Keratinocyte (primary cell): ENCODE data around the gene GCSAM. TPM values are rescaled to one million over a fixed set of nuclear protein-coding genes. Genes with fewer than 3 reads are reported as not detected.

Experiments
- DNase-seq: peaks from one replicate; pipeline ENCODE4 v3.0.0-alpha.2; 2011; ENCODE audit warnings: low read depth, missing footprints, low spot score
- FAIRE-seq: peaks from 2 replicates; lab custom pipeline; 2011; peaks lifted over from hg19 to GRCh38; lab: Jason Lieb, UNC
- H2AFZ ChIP-seq: 2 replicates; pipeline ENCODE4 v1.6.0; 2012; ENCODE audit warnings: low read length, control low read depth, inconsistent platforms; ENCODE audit not compliant: control insufficient read depth
- H3K27ac ChIP-seq: 2 replicates; pipeline ENCODE4 v1.5.1; 2011; ENCODE audit warnings: low read length; ENCODE audit not compliant: control insufficient read depth, insufficient read depth
- H3K27me3 ChIP-seq: 3 replicates; pipeline ENCODE4 v1.6.0; 2011; ENCODE audit warnings: low read length; ENCODE audit not compliant: control insufficient read depth, insufficient read depth; ENCODE audit errors: extremely low read depth
- H3K36me3 ChIP-seq, 2 experiments: 2 replicates in 1 of 2; 3 replicates in 1 of 2; pipeline ENCODE4 v1.5.1; 2011; ENCODE audit warnings: low read length in 2 of 2, mild to moderate bottlenecking in 1 of 2; ENCODE audit not compliant: control insufficient read depth in 2 of 2, insufficient read depth in 2 of 2; ENCODE audit errors: extremely low read depth in 1 of 2
- H3K4me1 ChIP-seq: 3 replicates; pipeline ENCODE4 v1.5.1; 2011; ENCODE audit warnings: low read length; ENCODE audit not compliant: control insufficient read depth, insufficient read depth; ENCODE audit errors: extremely low read depth
- H3K4me2 ChIP-seq: 3 replicates; pipeline ENCODE4 v1.6.0; 2011; ENCODE audit warnings: low read depth, low read length; ENCODE audit not compliant: control insufficient read depth, insufficient read depth; ENCODE audit errors: extremely low read depth
- H3K4me3 ChIP-seq, 3 experiments: fragments of 200-600 bp in 1 of 3; sonication (generic) in 1 of 3; 2 replicates in 2 of 3; 3 replicates in 1 of 3; pipeline ENCODE4 v1.5.1; 2011 to 2016; ENCODE audit warnings: low read length in 3 of 3, mild to moderate bottlenecking in 3 of 3, control low read depth in 2 of 3, inconsistent platforms in 1 of 3, low read depth in 1 of 3, mixed read lengths in 1 of 3, mixed run types in 1 of 3, moderate library complexity in 1 of 3; ENCODE audit not compliant: control insufficient read depth in 2 of 3, insufficient read depth in 2 of 3; ENCODE audit errors: extremely low read depth in 1 of 3
- H3K79me2 ChIP-seq: 2 replicates; pipeline ENCODE4 v1.6.0; 2012; ENCODE audit warnings: low read length; ENCODE audit not compliant: control insufficient read depth, insufficient read depth
- H3K9ac ChIP-seq: 3 replicates; pipeline ENCODE4 v1.6.0; 2011; ENCODE audit warnings: low read length; ENCODE audit not compliant: control insufficient read depth, insufficient read depth; ENCODE audit errors: extremely low read depth
- H3K9me1 ChIP-seq: 3 replicates; pipeline ENCODE4 v1.6.0; 2011; ENCODE audit warnings: low read length; ENCODE audit not compliant: control insufficient read depth, insufficient read depth; ENCODE audit errors: extremely low read depth
- H3K9me3 ChIP-seq: 2 replicates; pipeline ENCODE4 v1.5.1; 2012; ENCODE audit warnings: low read depth, low read length; ENCODE audit not compliant: control insufficient read depth
- H4K20me1 ChIP-seq: 3 replicates; pipeline ENCODE4 v1.6.0; 2011; ENCODE audit warnings: low read length; ENCODE audit not compliant: control insufficient read depth, insufficient read depth; ENCODE audit errors: extremely low read depth
- CTCF ChIP-seq, 3 experiments: IDR thresholded peaks in 1 of 3; conservative IDR thresholded peaks in 1 of 3; optimal IDR thresholded peaks in 1 of 3; 2 replicates in 2 of 3; 3 replicates in 1 of 3; pipeline versions ENCODE3 to v1.5.1; 2011; ENCODE audit warnings: low read length in 3 of 3, mild to moderate bottlenecking in 3 of 3, moderate library complexity in 2 of 3, control low read depth in 1 of 3, inconsistent platforms in 1 of 3; ENCODE audit not compliant: insufficient read depth in 2 of 3; ENCODE audit errors: extremely low read depth in 1 of 3
- EZH2 ChIP-seq: IDR thresholded peaks from one replicate; pipeline ENCODE4 v1.6.1; 2012; ENCODE audit warnings: inconsistent platforms, mild to moderate bottlenecking, low read length, moderate library complexity
- dilution Hi-C: fragments of 300-500 bp; cut with MboI; formaldehyde crosslinking; loops from one replicate; pipeline ENCODE4 v1.7.0; 2020; ENCODE audit warnings: low sequenced_read_pairs; ENCODE audit not compliant: extremely low pct_ligation_motif_present
- polyA plus RNA-seq, 5 experiments: library from polyadenylated mRNA; depleted of rRNA in 3 of 5; stranded (reverse) in 3 of 5; stranded (forward) in 1 of 5; unstranded in 1 of 5; fragments of >200 nt; gene quantifications; 1 replicate in 1 of 5; 2 replicates in 3 of 5; 3 replicates in 1 of 5; pipeline versions ENCODE4 v1.2.1 to v1.2.3, GENCODE V29; 2011 to 2012; ENCODE audit warnings: missing spikeins in 2 of 5, low read depth in 1 of 5, low replicate concordance in 1 of 5

Gene GCSAM
- polyA plus RNA-seq, 1 donor (not counting 4 experiments of a cell fraction or from before 2014, with no cell fraction given): 2.9 TPM

GRCh38 chr3:112086076-112086854 is 46.8 kb downstream of the GCSAM start, which contains the start of gene C3orf52:
Gene C3orf52 (plus strand): TSS chr3:112086389. CDS start chr3:112086408, 19 bp downstream.
- peak within 1 kb of the TSS; percentile 81 for H2AFZ ChIP-seq
- dilution Hi-C loops: no loop called here
- H3K4me3 ChIP-seq: peak within 1 kb of the TSS; percentile 75 to 88 (median 84)
- H3K36me3 ChIP-seq: peaks cover 2 to 5% of the 10 kb centered on the region in 2 experiments
- no peaks in the 10 kb centered on the region for H3K27me3 ChIP-seq
- H3K79me2 ChIP-seq: peaks cover 42% of the 10 kb centered on the region
- peaks cover 23% of the 10 kb centered on the region for H3K4me1 ChIP-seq
- no peaks in the 10 kb centered on the region for H3K9me3 ChIP-seq
- DNase-seq (no peak), FAIRE-seq (peak; percentile 43)
- H4K20me1 ChIP-seq: peaks cover 7% of the 10 kb centered on the region
- peak within 1 kb of the TSS; percentile 78 for H3K4me2 ChIP-seq
- no peak for TF ChIP-seq EZH2
- peak in 1 of 3 experiments; percentile 10 for TF ChIP-seq CTCF (optimal IDR thresholded peaks at IDR 0.05 in 1 of 3, IDR thresholded peaks at IDR 0.05 in 1 of 3, conservative IDR thresholded peaks at IDR 0.05 in 1 of 3; ENCODE audit: extremely low read depth in 1 of 3, insufficient read depth in 2 of 3, low read length in 3 of 3)
- peak within 1 kb of the TSS; percentile 97 for H3K9ac ChIP-seq
- H3K27ac ChIP-seq: peak within 1 kb of the TSS; percentile 97
- peaks cover 5% of the 10 kb centered on the region for H3K9me1 ChIP-seq

- Histone ChIP-seq H4K20me1 (peaks cover 6% of the 10 kb centered on the region), H3K79me2 (peaks cover 37% of the 10 kb centered on the region), H3K4me2 (peak overlapping the region; percentile 78), H3K36me3 (peaks cover 2 to 3% of the 10 kb centered on the region in 2 experiments), H3K4me3 (peak overlapping the region; percentile 75 to 88 (median 84)), H3K9ac (peak overlapping the region; percentile 97), H2AFZ (peak overlapping the region; percentile 81), H3K27ac (peak overlapping the region; percentile 97), H3K9me1 (peaks cover 5% of the 10 kb centered on the region), H3K27me3 (no peaks in the 10 kb centered on the region), H3K4me1 (peaks cover 23% of the 10 kb centered on the region), H3K9me3 (no peaks in the 10 kb centered on the region)
- no peak for DNase-seq
- peak; percentile 51 for FAIRE-seq
- TF ChIP-seq EZH2 (no peak), CTCF (optimal IDR thresholded peaks at IDR 0.05 in 1 of 3, IDR thresholded peaks at IDR 0.05 in 1 of 3, conservative IDR thresholded peaks at IDR 0.05 in 1 of 3; ENCODE audit: extremely low read depth in 1 of 3, insufficient read depth in 2 of 3, low read length in 3 of 3) (no peak)
- dilution Hi-C loops: no loop called here
Observed at GRCh38 chr3:112085735-112086075, 47.3 kb downstream of the GCSAM start.
